GM18951 (cell line): Measurements from ENCODE around the gene GAREM1.

ENCODE experiments used
- POLR2A ChIP-seq: IDR thresholded peaks from 4 replicates; pipeline ENCODE4 v1.6.1; 2011; ENCODE audit warnings: mild to moderate bottlenecking; ENCODE audit not compliant: insufficient read length, insufficient read depth; ENCODE audit errors: extremely low read depth
- in situ Hi-C: fragments of 300-500 bp; cut with MboI; formaldehyde crosslinking; loops from one replicate; pipeline ENCODE4 v1.12.0; 2022; ENCODE audit warnings: low sequenced_read_pairs, mixed read lengths, inconsistent platforms; ENCODE audit not compliant: unreplicated experiment

GAREM1 gene

DNA sequence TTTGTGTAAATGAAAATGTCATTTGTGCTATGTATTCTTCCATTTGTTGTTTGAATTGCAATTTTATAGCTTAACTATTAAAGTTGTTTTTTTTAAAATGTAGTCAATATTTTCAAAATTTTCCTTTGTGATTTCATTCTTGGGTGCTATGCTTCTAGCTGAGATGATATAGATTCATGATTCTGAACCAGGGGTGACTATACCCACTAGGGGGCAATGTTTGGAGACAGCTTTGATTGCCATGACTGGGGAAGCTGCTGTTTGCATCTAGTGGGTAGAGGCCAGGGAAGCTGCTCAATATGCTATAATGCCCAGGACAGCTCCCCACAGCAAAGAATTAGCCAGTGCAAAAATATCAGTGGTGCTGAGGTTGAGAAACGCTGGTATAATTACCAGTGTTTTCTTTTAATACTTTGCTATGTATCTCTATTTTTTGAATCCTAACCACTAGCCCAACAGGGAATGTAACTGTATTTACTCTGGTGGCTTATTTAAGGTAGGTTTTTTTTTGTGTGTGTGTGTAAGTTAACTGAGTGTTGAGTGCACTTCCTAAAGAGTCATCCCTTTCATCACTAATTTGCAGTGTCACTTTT, 181.1 kb downstream of the GAREM1 start:
- in situ Hi-C loops: no loop called here
- no peak for TF ChIP-seq POLR2A

DNA sequence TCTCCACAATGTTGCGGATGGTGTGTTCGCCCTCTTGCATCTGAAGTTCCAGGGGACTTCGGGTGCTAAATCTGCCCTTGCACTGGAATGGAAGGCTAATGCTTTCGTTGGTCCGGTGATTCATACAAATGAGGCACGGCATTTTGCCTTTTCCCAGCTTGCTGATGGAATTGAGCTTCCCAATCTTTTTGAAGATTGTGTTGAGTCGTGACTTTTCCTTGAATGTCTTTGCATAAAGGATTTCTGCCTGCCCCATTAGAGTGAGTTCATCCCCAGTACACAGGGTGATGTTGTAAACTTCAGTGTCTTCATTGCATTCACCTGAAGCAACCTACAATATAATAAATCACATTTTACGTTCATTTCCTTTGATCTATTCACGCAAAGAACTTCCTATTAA, 182.8 kb downstream of the GAREM1 start:
- TF ChIP-seq POLR2A: no peak
- in situ Hi-C loops: no loop called here

- TF ChIP-seq POLR2A: no peak
- in situ Hi-C loops: no loop called here
Measured at GRCh38 chr18:32287249-32287648, 183.4 kb downstream of the GAREM1 start.

DNA sequence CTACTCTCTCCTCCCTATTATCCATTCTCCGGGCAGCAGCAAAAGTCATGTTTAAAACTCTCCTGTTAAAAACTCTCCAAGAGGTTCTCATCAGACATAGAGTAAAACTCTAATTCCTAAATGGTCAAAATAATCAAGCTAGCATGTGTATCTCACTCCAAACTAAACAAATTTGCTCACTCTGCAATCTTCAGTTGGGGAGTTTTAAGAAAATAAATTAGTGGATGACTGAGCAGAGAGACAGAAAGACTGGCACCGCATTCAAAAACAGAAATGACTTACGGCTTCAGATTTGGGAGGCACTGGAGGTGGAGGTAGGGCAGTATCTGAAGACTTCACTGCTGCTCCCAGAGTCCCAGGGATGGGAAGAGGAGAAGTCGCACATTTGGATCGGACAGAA, 183.9 kb downstream of the GAREM1 start:
- in situ Hi-C loops: no loop called here
- no peak for TF ChIP-seq POLR2A

DNA sequence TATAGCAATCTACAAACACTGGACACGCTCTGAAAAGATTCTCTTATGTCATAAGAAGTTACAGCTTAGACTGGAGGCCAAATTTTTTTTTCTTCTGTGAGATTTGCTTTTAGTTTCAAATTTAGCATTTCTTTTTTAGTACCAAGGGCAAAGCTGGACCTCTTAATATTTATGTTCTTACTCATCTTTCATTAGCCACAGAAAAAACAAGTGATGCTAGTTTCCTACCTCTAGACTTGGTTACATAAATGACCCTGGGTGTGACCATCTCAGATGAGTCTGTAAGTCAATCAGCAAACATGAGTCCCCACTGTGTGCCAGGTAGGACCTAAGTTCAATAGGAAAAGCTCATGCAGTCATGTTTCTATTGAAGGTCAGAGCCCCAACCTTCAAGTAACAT, 186.4 kb downstream of the GAREM1 start:
- no peak for TF ChIP-seq POLR2A
- in situ Hi-C loops: no loop called here

DNA sequence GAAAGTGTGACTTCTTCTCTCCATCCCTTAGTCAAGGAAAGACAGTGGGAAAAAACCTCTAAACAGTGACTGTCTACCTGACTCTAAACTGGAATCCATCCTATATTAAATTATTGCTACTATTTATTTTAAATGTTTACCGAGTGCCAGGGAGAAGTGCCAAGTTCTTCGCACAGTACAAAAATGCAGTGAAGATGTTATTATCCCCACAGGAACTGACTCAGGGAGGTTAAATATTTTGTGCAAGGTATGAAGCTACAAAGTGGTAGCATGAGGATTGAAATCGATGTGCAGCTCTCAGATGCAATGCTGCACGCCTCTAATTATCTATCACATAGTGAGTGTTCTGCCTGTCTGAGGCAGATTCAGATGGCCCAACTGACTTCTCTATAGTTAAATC, 189.8 kb downstream of the GAREM1 start:
- no peak for TF ChIP-seq POLR2A
- in situ Hi-C loops: no loop called here

- TF ChIP-seq POLR2A: no peak
- in situ Hi-C loops: no loop called here
Measured at GRCh38 chr18:32280188-32280783, 190.4 kb downstream of the GAREM1 start.

GRCh38 chr18:32278177-32278799, 192.4 kb downstream of the GAREM1 start:
- in situ Hi-C loops: no loop called here
- TF ChIP-seq POLR2A: no peak

- in situ Hi-C loops: no loop called here
- TF ChIP-seq POLR2A: no peak
Measured at GRCh38 chr18:32277549-32277948, 193.1 kb downstream of the GAREM1 start.

GRCh38 chr18:32276906-32277305, 193.8 kb downstream of the GAREM1 start:
- in situ Hi-C loops: no loop called here
- TF ChIP-seq POLR2A: no peak

- TF ChIP-seq POLR2A: no peak
- in situ Hi-C loops: no loop called here
Measured at GRCh38 chr18:32276256-32276655, 194.4 kb downstream of the GAREM1 start.

- TF ChIP-seq POLR2A: no peak
- in situ Hi-C loops: no loop called here
Measured at GRCh38 chr18:32275221-32275620, 195.5 kb downstream of the GAREM1 start.

GRCh38 chr18:32274307-32274706, 196.4 kb downstream of the GAREM1 start:
- in situ Hi-C loops: no loop called here
- no peak for TF ChIP-seq POLR2A

- TF ChIP-seq POLR2A: no peak
- in situ Hi-C loops: no loop called here
Measured at GRCh38 chr18:32271672-32272208, 198.9 kb downstream of the GAREM1 start.
